WTC11 (cell line): ENCODE measurements around the gene HOXA10. TPM values are rescaled to one million over a fixed set of nuclear protein-coding genes. Genes with fewer than 3 reads are reported as not detected.

ENCODE experiments used
- ATAC-seq: fragments of 200-7000 bp; cut with Tn5 transposase; 2 replicates; pipeline ENCODE4 v1.10.0; 2021; ENCODE audit warnings: mild to moderate bottlenecking, moderate library complexity
- CTCF ChIA-PET: fragments of 300-600 bp; sonication (Branson Sonifier 250); formaldehyde crosslinking; loops from one replicate; lab custom pipeline; 2021; ENCODE audit warnings: antibody characterized with exemption; lab: Charles Lee
- POLR2A ChIA-PET: fragments of 350-600 bp; sonication (Branson Sonifier 250); formaldehyde crosslinking; loops from one replicate; lab custom pipeline; 2021; ENCODE audit warnings: antibody characterized with exemption; lab: Charles Lee
- DNase-seq: peaks from one replicate; pipeline ENCODE4 v3.0.0; 2021; ENCODE audit warnings: low spot score
- H3K27ac Mint-ChIP-seq: 2 replicates; pipeline ENCODE4 v1.8.0; 2021; ENCODE audit warnings: mixed read lengths
- H3K27me3 Mint-ChIP-seq: 2 replicates; pipeline ENCODE4 v1.8.0; 2021; ENCODE audit warnings: low read depth, mild to moderate bottlenecking, moderate library complexity, mixed read lengths
- H3K36me3 Mint-ChIP-seq: 2 replicates; pipeline ENCODE4 v1.8.0; 2021; ENCODE audit warnings: mixed read lengths
- H3K4me1 Mint-ChIP-seq: 2 replicates; pipeline ENCODE4 v1.8.0; 2022; ENCODE audit warnings: mixed read lengths
- H3K4me3 Mint-ChIP-seq: 2 replicates; pipeline ENCODE4 v1.8.0; 2021; ENCODE audit warnings: mild to moderate bottlenecking, moderate library complexity, mixed read lengths
- H3K9me3 Mint-ChIP-seq: 2 replicates; pipeline ENCODE4 v1.8.0; 2021; ENCODE audit warnings: mixed read lengths
- CBFB ChIP-seq: sonication (generic); formaldehyde crosslinking; IDR thresholded peaks from 2 replicates; pipeline ENCODE4 v1.8.1; 2022; ENCODE audit warnings: mild to moderate bottlenecking, low read depth, missing genetic modification reagents
- CREB1 ChIP-seq: sonication (generic); formaldehyde crosslinking; IDR thresholded peaks from 2 replicates; pipeline ENCODE4 v1.8.0; 2023; ENCODE audit warnings: mild to moderate bottlenecking, missing genetic modification reagents
- ESRRA ChIP-seq: sonication (generic); formaldehyde crosslinking; IDR thresholded peaks from 2 replicates; pipeline ENCODE4 v1.8.1; 2022; ENCODE audit warnings: mild to moderate bottlenecking, missing genetic modification reagents, borderline replicate concordance
- FOXP1 ChIP-seq: sonication (generic); formaldehyde crosslinking; IDR thresholded peaks from 2 replicates; pipeline ENCODE4 v1.8.0; 2022; ENCODE audit warnings: missing genetic modification reagents, mild to moderate bottlenecking, moderate library complexity, borderline replicate concordance
- IRF2 ChIP-seq: sonication (generic); formaldehyde crosslinking; IDR thresholded peaks from 2 replicates; pipeline ENCODE4 v1.8.0; 2022; ENCODE audit warnings: low read depth, missing genetic modification reagents, borderline replicate concordance
- OVOL2 ChIP-seq: fragments of 250-450 bp; sonication (Bioruptor Pico); IDR thresholded peaks from 2 replicates; pipeline ENCODE4 v1.9.0; 2021; ENCODE audit warnings: mild to moderate bottlenecking, borderline replicate concordance
- ZNF219 ChIP-seq: sonication (generic); formaldehyde crosslinking; IDR thresholded peaks from 2 replicates; pipeline ENCODE4 v1.8.0; 2023; ENCODE audit warnings: missing genetic modification reagents, mild to moderate bottlenecking, borderline replicate concordance
- ZNF423 ChIP-seq: fragments of 250-450 bp; sonication (Bioruptor Pico); IDR thresholded peaks from 2 replicates; pipeline ENCODE4 v2.1.2; 2022; ENCODE audit warnings: mild to moderate bottlenecking, moderate library complexity
- total RNA-seq: library from RNA; stranded (reverse); gene quantifications from 3 replicates; pipeline ENCODE4 v1.2.3, GENCODE V29; 2021
- TF ChIP-seq, protein P1 (sequence below): sonication (generic); formaldehyde crosslinking; IDR thresholded peaks from 2 replicates; pipeline ENCODE4 v1.8.1; 2022; ENCODE audit warnings: low read depth, missing genetic modification reagents, borderline replicate concordance
- TF ChIP-seq, protein P2 (sequence below): sonication (generic); formaldehyde crosslinking; IDR thresholded peaks from 2 replicates; pipeline ENCODE4 v1.8.0; 2022; ENCODE audit warnings: missing genetic modification reagents
- TF ChIP-seq, protein P3 (sequence below): sonication (generic); formaldehyde crosslinking; IDR thresholded peaks from 2 replicates; pipeline ENCODE4 v1.8.0; 2022; ENCODE audit warnings: mild to moderate bottlenecking, missing genetic modification reagents
- TF ChIP-seq, protein P4 (sequence below): sonication (generic); formaldehyde crosslinking; IDR thresholded peaks from 2 replicates; pipeline ENCODE4 v1.8.1; 2023; ENCODE audit warnings: mild to moderate bottlenecking, missing genetic modification reagents, moderate library complexity

The HOXA10 gene
- total RNA-seq, 1 experiment from 2014 or later: 0.07 TPM

DNA sequence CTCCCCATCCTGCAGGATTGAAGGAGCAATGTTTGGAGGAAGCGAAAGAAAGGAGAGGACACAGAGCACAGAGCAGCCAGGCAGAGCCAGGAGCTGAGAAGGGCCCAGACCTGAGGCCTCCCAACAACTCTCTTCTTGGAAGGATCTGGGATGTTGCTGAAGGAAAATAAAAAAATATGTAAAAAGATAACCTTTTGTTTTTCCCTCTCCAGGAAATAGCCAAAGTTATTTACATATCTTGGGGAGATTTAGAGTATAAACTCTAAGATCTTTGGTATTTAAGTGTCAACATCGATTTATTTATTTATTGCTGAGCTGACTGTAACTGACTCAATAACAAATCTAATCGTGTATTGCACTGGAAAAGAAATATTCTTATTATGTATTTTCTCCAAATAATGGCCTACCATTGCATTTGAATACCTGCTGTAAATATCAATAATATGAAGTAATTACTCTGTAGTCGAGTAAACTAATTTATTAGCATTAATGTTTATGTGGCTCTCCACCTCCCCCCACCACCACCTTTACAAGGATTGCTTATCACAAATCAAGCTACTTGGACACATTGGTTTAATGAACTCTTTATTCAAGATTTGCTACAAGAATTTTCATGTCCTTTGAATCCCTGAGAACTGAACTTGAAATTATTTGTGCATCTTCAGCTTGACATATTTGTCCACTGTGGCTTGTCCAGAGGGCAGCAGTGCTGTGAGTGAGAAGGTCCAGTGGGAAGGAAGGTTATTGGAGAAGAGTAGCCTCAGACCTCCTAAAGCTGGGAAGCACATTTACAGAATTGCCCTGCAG, 12.8 kb upstream of the HOXA10 start (continued):
- TF ChIP-seq ZNF423 (CRISPR knock-in tag) (no peak), CBFB (CRISPR knock-in tag) (no peak), FOXP1 (CRISPR knock-in tag) (no peak), ZNF219 (no peak), ESRRA (CRISPR knock-in tag) (no peak), OVOL2 (CRISPR knock-in tag) (no peak), IRF2 (CRISPR knock-in tag) (no peak)

DNA sequence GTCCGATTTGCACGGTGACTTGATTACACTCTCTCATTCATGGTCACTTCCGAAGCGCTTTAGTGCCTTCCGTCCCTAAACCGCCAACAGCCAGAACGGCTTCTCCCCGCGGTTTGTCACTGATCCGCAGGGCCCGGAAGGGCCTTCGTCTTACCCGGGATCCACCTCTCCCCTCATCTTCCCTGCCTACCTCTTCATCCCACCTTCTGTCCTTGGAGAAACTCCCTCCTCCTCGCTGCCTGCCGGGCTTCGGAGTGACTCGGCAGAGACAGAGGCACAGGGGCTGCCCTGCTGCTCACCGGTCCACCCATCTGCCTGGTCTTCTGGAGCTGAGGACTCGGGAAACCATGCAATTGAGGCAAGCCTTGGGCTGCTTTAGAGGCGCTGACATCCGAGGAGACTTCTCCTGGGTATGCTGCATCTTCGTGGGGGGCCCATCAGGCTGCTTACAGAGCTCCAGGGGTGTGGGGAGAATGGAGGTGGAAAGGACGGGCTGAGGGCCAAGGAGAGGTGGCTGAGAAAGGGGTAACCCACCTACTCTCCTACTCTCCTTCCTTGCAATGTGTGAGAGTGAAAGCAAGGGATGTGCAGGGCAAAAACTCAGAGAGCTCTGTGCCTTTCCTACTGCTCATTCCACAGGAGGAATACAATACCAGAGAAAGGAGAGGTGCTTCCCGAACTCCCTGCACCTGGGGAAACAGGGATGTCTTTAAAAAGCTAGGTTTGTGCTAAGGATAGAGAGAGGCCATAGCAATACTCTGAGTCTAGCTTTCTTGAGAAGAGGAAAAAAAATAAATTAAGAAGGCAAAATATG, 11.9 kb upstream of the HOXA10 start:
- TF ChIP-seq FOXP1 (CRISPR knock-in tag) (no peak), IRF2 (CRISPR knock-in tag) (no peak), CREB1 (CRISPR knock-in tag) (no peak)
- TF ChIP-seq, protein P1, sequence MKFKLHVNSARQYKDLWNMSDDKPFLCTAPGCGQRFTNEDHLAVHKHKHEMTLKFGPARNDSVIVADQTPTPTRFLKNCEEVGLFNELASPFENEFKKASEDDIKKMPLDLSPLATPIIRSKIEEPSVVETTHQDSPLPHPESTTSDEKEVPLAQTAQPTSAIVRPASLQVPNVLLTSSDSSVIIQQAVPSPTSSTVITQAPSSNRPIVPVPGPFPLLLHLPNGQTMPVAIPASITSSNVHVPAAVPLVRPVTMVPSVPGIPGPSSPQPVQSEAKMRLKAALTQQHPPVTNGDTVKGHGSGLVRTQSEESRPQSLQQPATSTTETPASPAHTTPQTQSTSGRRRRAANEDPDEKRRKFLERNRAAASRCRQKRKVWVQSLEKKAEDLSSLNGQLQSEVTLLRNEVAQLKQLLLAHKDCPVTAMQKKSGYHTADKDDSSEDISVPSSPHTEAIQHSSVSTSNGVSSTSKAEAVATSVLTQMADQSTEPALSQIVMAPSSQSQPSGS (CRISPR knock-in tag): no peak
- TF ChIP-seq, protein P2, sequence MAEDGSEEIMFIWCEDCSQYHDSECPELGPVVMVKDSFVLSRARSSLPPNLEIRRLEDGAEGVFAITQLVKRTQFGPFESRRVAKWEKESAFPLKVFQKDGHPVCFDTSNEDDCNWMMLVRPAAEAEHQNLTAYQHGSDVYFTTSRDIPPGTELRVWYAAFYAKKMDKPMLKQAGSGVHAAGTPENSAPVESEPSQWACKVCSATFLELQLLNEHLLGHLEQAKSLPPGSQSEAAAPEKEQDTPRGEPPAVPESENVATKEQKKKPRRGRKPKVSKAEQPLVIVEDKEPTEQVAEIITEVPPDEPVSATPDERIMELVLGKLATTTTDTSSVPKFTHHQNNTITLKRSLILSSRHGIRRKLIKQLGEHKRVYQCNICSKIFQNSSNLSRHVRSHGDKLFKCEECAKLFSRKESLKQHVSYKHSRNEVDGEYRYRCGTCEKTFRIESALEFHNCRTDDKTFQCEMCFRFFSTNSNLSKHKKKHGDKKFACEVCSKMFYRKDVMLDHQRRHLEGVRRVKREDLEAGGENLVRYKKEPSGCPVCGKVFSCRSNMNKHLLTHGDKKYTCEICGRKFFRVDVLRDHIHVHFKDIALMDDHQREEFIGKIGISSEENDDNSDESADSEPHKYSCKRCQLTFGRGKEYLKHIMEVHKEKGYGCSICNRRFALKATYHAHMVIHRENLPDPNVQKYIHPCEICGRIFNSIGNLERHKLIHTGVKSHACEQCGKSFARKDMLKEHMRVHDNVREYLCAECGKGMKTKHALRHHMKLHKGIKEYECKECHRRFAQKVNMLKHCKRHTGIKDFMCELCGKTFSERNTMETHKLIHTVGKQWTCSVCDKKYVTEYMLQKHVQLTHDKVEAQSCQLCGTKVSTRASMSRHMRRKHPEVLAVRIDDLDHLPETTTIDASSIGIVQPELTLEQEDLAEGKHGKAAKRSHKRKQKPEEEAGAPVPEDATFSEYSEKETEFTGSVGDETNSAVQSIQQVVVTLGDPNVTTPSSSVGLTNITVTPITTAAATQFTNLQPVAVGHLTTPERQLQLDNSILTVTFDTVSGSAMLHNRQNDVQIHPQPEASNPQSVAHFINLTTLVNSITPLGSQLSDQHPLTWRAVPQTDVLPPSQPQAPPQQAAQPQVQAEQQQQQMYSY: no peak
- ATAC-seq (no peak), DNase-seq (no peak)
- no peaks in the 10 kb centered on the region for H3K9me3 Mint-ChIP-seq
- CTCF ChIA-PET: interaction anchor here (1.0 to 1.8 kb wide), 3 partner anchors 10 to 24 kb away, joined by 3 to 8 read pairs (median 3); no protein-coding TSS in a partner anchor
- peaks cover 100% of the 10 kb centered on the region for H3K27me3 Mint-ChIP-seq
- POLR2A ChIA-PET: no interaction called here
- H3K27ac Mint-ChIP-seq: no peak overlapping the region
- 0 out of 2 replicates have a peak, but pooled peaks cover 3% of the 10 kb centered on the region for H3K36me3 Mint-ChIP-seq
- H3K4me1 Mint-ChIP-seq: peaks cover 52% of the 10 kb centered on the region
- H3K4me3 Mint-ChIP-seq: peak overlapping the region; percentile 44

DNA sequence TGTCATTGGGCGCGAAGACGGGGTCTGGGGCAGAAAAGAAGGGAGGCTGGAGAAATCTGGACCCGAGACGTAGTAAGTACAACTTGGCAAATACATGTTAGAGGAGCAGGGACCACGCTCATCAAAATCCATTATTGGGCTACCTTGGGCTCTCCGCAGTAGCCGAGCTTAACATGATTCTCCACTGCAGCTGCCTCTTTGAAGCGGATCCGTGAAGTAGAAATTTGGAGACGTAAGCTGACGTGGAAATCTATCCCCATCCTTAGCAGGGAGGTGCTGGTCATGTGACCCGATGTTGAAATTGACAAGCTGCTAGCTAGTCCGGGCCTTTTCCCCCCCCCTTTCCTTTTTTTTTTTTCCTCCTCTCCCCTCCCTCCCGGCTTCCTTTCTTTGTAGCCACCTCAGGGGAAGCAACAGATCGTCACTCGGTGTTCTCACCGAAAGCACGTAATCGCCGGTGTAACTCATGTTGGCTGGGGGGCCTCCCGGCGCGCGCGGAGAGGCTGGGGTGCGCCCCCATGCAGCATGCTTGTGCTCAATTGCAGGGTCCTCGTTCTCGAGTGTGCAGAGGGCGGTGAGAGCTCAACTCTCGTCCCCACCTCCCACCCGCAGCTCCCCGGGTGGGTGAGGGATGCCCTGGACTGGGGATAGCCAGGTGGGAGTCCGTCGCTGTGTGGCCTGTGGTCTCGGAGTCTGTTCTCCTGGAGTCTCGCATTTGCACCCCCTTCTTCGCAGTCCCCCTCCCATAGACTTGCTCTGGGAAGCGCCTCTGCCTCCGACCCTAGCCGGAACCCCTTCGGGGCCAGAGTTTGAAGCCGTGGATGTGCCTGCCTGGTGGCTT, 11.1 kb upstream of the HOXA10 start, which contains the start of gene HOXA11:
Gene HOXA11, minus strand, starts transcription at position 220 of the 841 bp plus-strand sequence. Its CDS starts 88 bp downstream, at position 132.
- Mint-ChIP-seq H3K9me3 (no peaks in the 10 kb centered on the region), H3K4me3 (peak within 1 kb of the TSS; percentile 45), H3K27ac (no peak within 1 kb of the TSS), H3K4me1 (peaks cover 52% of the 10 kb centered on the region), H3K36me3 (0 out of 2 replicates have a peak, but pooled peaks cover 3% of the 10 kb centered on the region), H3K27me3 (peaks cover 100% of the 10 kb centered on the region)
- ATAC-seq: no peak
- TF ChIP-seq, protein P3, sequence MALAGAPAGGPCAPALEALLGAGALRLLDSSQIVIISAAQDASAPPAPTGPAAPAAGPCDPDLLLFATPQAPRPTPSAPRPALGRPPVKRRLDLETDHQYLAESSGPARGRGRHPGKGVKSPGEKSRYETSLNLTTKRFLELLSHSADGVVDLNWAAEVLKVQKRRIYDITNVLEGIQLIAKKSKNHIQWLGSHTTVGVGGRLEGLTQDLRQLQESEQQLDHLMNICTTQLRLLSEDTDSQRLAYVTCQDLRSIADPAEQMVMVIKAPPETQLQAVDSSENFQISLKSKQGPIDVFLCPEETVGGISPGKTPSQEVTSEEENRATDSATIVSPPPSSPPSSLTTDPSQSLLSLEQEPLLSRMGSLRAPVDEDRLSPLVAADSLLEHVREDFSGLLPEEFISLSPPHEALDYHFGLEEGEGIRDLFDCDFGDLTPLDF (CRISPR knock-in tag): no peak
- TF ChIP-seq, protein P4, sequence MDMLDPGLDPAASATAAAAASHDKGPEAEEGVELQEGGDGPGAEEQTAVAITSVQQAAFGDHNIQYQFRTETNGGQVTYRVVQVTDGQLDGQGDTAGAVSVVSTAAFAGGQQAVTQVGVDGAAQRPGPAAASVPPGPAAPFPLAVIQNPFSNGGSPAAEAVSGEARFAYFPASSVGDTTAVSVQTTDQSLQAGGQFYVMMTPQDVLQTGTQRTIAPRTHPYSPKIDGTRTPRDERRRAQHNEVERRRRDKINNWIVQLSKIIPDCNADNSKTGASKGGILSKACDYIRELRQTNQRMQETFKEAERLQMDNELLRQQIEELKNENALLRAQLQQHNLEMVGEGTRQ (CRISPR knock-in tag): peak; percentile 42; the same call in 1 of the 2 replicates
- ChIA-PET POLR2A (no interaction called here), CTCF (interaction anchor here (0.7 to 1.2 kb wide), 5 partner anchors 9 to 41 kb away, joined by 3 to 4 read pairs (median 3); partner anchors contain the start of gene HOXA5)
- no peak for DNase-seq
